MM.1S (cell line): ENCODE data around the gene CPXM2.

Experiments used
- DNase-seq: peaks from one replicate; pipeline ENCODE4 v3.0.0-alpha.2; 2015
- H2AFZ ChIP-seq: fragments of 300-600 bp; sonication (generic); 2 replicates; pipeline ENCODE4 v1.6.0; 2016; ENCODE audit warnings: antibody characterized with exemption, low read length
- H3F3A ChIP-seq: fragments of 300-600 bp; sonication (generic); 2 replicates; pipeline ENCODE4 v1.6.1; 2016; ENCODE audit warnings: mild to moderate bottlenecking, antibody characterized with exemption, low read length, moderate library complexity, mixed read lengths; ENCODE audit not compliant: insufficient read depth
- H3K27ac ChIP-seq: fragments of 300-600 bp; sonication (generic); 2 replicates; pipeline ENCODE4 v1.5.1; 2016; ENCODE audit warnings: mild to moderate bottlenecking, low read length
- H3K27me3 ChIP-seq: fragments of 300-600 bp; sonication (generic); replicated peaks from 2 replicates; pipeline ENCODE4 v1.6.0; 2016; ENCODE audit warnings: low read length; ENCODE audit not compliant: insufficient read depth
- H3K36me3 ChIP-seq: fragments of 300-600 bp; sonication (generic); replicated peaks from 2 replicates; pipeline ENCODE4 v1.6.1; 2016; ENCODE audit warnings: mild to moderate bottlenecking, low read length, mixed read lengths; ENCODE audit not compliant: insufficient read depth
- H3K4me1 ChIP-seq: fragments of 300-600 bp; sonication (generic); 2 replicates; pipeline ENCODE4 v1.6.1; 2016; ENCODE audit warnings: low read length, mixed read lengths
- H3K4me2 ChIP-seq: fragments of 300-600 bp; sonication (generic); 2 replicates; pipeline ENCODE4 v1.6.0; 2016; ENCODE audit warnings: low read depth, low read length
- H3K4me3 ChIP-seq: fragments of 300-600 bp; sonication (generic); 2 replicates; pipeline ENCODE4 v1.5.1; 2016; ENCODE audit warnings: low read length, mixed read lengths
- H3K79me2 ChIP-seq: fragments of 300-600 bp; sonication (generic); 2 replicates; pipeline ENCODE4 v1.6.1; 2016; ENCODE audit warnings: mixed run types, low read length, mixed read lengths
- H3K9ac ChIP-seq: fragments of 300-600 bp; sonication (generic); 2 replicates; pipeline ENCODE4 v1.6.1; 2016; ENCODE audit warnings: low read length, mixed read lengths
- H3K9me2 ChIP-seq: fragments of 300-600 bp; sonication (generic); replicated peaks from 2 replicates; pipeline ENCODE4 v1.6.1; 2016; ENCODE audit warnings: mild to moderate bottlenecking, low read length, mixed read lengths; ENCODE audit not compliant: insufficient read depth
- H3K9me3 ChIP-seq: fragments of 300-600 bp; sonication (generic); replicated peaks from 2 replicates; pipeline ENCODE4 v1.6.1; 2016; ENCODE audit warnings: mild to moderate bottlenecking, low read length, mixed read lengths; ENCODE audit not compliant: insufficient read depth
- H4K20me1 ChIP-seq: fragments of 300-600 bp; sonication (generic); 2 replicates; pipeline ENCODE4 v1.6.1; 2016; ENCODE audit warnings: mild to moderate bottlenecking, low read length, moderate library complexity, mixed read lengths; ENCODE audit not compliant: insufficient read depth
- EZH2 ChIP-seq: fragments of 300-600 bp; sonication (generic); optimal IDR thresholded peaks from 2 replicates; pipeline ENCODE3; 2017; ENCODE audit warnings: low read depth, mild to moderate bottlenecking, antibody characterized with exemption, low read length, mixed read lengths
- EZH2phosphoT487 ChIP-seq: fragments of 300-600 bp; sonication (generic); IDR thresholded peaks from 2 replicates; pipeline ENCODE4 v1.6.1; 2018; ENCODE audit warnings: antibody characterized with exemption, low read length
- TF ChIP-seq, protein P1 (sequence below): fragments of 300-600 bp; sonication (generic); IDR thresholded peaks from 2 replicates; pipeline ENCODE4 v1.5.1; 2016; ENCODE audit warnings: antibody characterized with exemption, low read length, mixed read lengths

CPXM2 gene

DNA sequence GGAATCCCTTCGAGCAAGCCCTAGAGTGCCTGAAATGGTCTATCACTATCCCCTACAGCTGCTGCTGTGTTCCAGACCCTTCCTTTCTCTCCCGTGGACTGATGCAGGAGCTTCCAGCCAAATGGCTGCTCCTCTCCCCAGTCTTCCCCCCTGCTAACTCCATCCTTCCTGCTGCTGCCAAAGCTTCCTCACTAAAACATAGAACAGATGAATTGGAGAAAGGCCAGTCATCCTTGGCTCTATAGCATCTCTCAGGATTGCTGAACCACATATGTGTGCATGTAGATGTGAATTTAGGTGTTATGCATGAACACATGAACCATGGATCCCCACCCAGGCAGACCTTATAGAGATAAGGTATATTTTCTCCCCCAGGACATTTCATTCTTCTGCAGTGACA, 164.8 kb downstream of the CPXM2 start:
- no peak overlapping the region for H3K27ac ChIP-seq
- no peak overlapping the region for H3K4me2 ChIP-seq
- no peak overlapping the region for H2AFZ ChIP-seq
- no peak overlapping the region for H3K4me3 ChIP-seq
- no peaks in the 10 kb centered on the region for H3K36me3 ChIP-seq
- H3K79me2 ChIP-seq = no peaks in the 10 kb centered on the region
- H3K4me1 ChIP-seq = no peaks in the 10 kb centered on the region
- H3K9me3 ChIP-seq = no peaks in the 10 kb centered on the region
- no peaks in the 10 kb centered on the region for H3F3A ChIP-seq
- no peaks in the 10 kb centered on the region for H3K9me2 ChIP-seq
- H3K9ac ChIP-seq = no peak overlapping the region
- no peak for DNase-seq
- H3K27me3 ChIP-seq = no peaks in the 10 kb centered on the region; the same call in 1 of the 2 replicates
- H4K20me1 ChIP-seq = no peaks in the 10 kb centered on the region
- no peak for TF ChIP-seq EZH2phosphoT487
- TF ChIP-seq EZH2 = no peak
- TF ChIP-seq, protein P1, sequence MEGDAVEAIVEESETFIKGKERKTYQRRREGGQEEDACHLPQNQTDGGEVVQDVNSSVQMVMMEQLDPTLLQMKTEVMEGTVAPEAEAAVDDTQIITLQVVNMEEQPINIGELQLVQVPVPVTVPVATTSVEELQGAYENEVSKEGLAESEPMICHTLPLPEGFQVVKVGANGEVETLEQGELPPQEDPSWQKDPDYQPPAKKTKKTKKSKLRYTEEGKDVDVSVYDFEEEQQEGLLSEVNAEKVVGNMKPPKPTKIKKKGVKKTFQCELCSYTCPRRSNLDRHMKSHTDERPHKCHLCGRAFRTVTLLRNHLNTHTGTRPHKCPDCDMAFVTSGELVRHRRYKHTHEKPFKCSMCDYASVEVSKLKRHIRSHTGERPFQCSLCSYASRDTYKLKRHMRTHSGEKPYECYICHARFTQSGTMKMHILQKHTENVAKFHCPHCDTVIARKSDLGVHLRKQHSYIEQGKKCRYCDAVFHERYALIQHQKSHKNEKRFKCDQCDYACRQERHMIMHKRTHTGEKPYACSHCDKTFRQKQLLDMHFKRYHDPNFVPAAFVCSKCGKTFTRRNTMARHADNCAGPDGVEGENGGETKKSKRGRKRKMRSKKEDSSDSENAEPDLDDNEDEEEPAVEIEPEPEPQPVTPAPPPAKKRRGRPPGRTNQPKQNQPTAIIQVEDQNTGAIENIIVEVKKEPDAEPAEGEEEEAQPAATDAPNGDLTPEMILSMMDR = no peak

DNA sequence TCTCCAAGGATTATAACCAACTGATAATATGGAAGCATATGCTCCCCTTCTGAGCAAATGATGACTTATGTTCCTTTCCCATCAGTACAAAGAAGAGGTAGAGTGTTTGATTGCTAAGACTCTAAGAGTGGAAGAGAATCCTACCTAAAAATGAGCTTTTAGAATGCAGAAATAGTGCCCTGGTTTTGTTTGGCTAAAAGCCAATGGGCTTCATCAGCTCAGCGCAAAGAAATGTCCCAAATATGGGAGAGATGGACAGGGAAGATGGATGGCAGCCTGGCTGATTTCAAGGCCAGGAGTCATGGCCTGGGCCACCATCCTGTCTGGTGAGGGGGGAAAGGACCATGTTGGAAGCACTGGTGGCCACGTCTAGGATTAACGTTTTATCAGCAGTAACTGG, 165.2 kb downstream of the CPXM2 start:
- H3K4me1 ChIP-seq = no peaks in the 10 kb centered on the region
- no peak overlapping the region for H3K9ac ChIP-seq
- no peak for DNase-seq
- no peaks in the 10 kb centered on the region for H3K9me3 ChIP-seq
- no peaks in the 10 kb centered on the region for H3K36me3 ChIP-seq
- no peak overlapping the region for H3K27ac ChIP-seq
- no peak overlapping the region for H3K4me2 ChIP-seq
- no peaks in the 10 kb centered on the region for H3F3A ChIP-seq
- H3K79me2 ChIP-seq = no peaks in the 10 kb centered on the region
- H3K9me2 ChIP-seq = no peaks in the 10 kb centered on the region
- no peak overlapping the region for H2AFZ ChIP-seq
- TF ChIP-seq EZH2phosphoT487 (no peak), EZH2 (no peak)
- TF ChIP-seq, protein P1 = no peak
- H4K20me1 ChIP-seq = no peaks in the 10 kb centered on the region
- no peak overlapping the region for H3K4me3 ChIP-seq
- no peaks in the 10 kb centered on the region; the same call in 1 of the 2 replicates for H3K27me3 ChIP-seq

DNA sequence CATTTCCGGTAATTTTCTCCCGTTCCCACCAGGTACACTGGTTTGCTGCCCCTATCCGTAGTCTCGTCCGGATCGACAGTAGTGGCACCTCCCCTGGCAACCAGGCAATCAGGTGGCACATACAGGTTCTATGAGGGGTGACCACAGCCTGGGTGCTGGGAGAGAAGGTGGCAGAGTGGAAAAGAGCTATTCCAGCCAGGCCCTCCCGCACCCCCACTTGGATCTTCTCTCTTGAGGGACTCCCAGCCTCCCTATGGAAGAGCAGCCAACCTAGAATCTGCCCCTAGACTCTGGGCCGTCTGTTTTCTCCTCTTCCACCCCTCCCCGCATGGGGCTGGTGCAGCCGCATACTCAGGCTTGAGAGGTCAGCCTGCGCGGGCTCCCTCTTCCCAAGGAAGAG, 166.9 kb downstream of the CPXM2 start:
- Histone ChIP-seq H3K4me2 (no peak overlapping the region), H3F3A (no peaks in the 10 kb centered on the region), H2AFZ (no peak overlapping the region), H3K9ac (no peak overlapping the region), H3K9me2 (no peaks in the 10 kb centered on the region), H3K27ac (no peak overlapping the region), H3K79me2 (no peaks in the 10 kb centered on the region), H3K36me3 (no peaks in the 10 kb centered on the region), H3K4me1 (no peaks in the 10 kb centered on the region), H3K9me3 (no peaks in the 10 kb centered on the region), H4K20me1 (no peaks in the 10 kb centered on the region), H3K4me3 (no peak overlapping the region), H3K27me3 (no peaks in the 10 kb centered on the region; the same call in 1 of the 2 replicates)
- no peak for DNase-seq
- TF ChIP-seq, protein P1 = no peak
- TF ChIP-seq EZH2 (no peak), EZH2phosphoT487 (no peak)
